Parathyroid adenoma (tissue), 2 donors: ENCODE measurements around the gene GPS2.

Source experiments
- H2AFZ ChIP-seq: fragments of 300-600 bp; sonication (generic); one replicate; pipeline ENCODE4 v1.7.0; 2017; ENCODE audit warnings: antibody characterized with exemption, mild to moderate bottlenecking
- H3K27ac ChIP-seq: fragments of 300-600 bp; sonication (generic); one replicate; pipeline ENCODE4 v1.7.0; 2017
- H3K27me3 ChIP-seq: fragments of 300-600 bp; sonication (generic); one replicate; pipeline ENCODE4 v1.7.0; 2017; ENCODE audit warnings: low read length; ENCODE audit not compliant: control insufficient read depth, insufficient read depth
- H3K36me3 ChIP-seq: fragments of 300-600 bp; sonication (generic); one replicate; pipeline ENCODE4 v1.7.0; 2017; ENCODE audit warnings: low read length; ENCODE audit not compliant: control insufficient read depth, insufficient read depth
- H3K4me1 ChIP-seq: fragments of 300-600 bp; sonication (generic); one replicate; pipeline ENCODE4 v1.7.0; 2017; ENCODE audit warnings: control low read depth
- H3K4me2 ChIP-seq: fragments of 300-600 bp; sonication (generic); one replicate; pipeline ENCODE4 v1.7.0; 2017; ENCODE audit warnings: low read length
- H3K4me3 ChIP-seq: fragments of 300-600 bp; sonication (generic); one replicate; pipeline ENCODE4 v1.7.0; 2017; ENCODE audit warnings: low read depth, low read length
- H3K79me2 ChIP-seq: fragments of 300-600 bp; sonication (generic); one replicate; pipeline ENCODE4 v1.7.0; 2017; ENCODE audit warnings: control low read depth
- H3K9ac ChIP-seq: fragments of 300-600 bp; sonication (generic); one replicate; pipeline ENCODE4 v1.7.0; 2017; ENCODE audit warnings: mild to moderate bottlenecking
- H3K9me3 ChIP-seq: fragments of 300-600 bp; sonication (generic); one replicate; pipeline ENCODE4 v1.7.0; 2017; ENCODE audit warnings: low read length; ENCODE audit not compliant: control insufficient read depth
- TF ChIP-seq, protein P1 (sequence below): fragments of 300-600 bp; sonication (generic); IDR thresholded peaks from one replicate; pipeline ENCODE4 v1.7.0; 2017; ENCODE audit warnings: antibody characterized with exemption, mild to moderate bottlenecking
- donor health status: primary hyperparathyroidism.

GPS2 gene

DNA sequence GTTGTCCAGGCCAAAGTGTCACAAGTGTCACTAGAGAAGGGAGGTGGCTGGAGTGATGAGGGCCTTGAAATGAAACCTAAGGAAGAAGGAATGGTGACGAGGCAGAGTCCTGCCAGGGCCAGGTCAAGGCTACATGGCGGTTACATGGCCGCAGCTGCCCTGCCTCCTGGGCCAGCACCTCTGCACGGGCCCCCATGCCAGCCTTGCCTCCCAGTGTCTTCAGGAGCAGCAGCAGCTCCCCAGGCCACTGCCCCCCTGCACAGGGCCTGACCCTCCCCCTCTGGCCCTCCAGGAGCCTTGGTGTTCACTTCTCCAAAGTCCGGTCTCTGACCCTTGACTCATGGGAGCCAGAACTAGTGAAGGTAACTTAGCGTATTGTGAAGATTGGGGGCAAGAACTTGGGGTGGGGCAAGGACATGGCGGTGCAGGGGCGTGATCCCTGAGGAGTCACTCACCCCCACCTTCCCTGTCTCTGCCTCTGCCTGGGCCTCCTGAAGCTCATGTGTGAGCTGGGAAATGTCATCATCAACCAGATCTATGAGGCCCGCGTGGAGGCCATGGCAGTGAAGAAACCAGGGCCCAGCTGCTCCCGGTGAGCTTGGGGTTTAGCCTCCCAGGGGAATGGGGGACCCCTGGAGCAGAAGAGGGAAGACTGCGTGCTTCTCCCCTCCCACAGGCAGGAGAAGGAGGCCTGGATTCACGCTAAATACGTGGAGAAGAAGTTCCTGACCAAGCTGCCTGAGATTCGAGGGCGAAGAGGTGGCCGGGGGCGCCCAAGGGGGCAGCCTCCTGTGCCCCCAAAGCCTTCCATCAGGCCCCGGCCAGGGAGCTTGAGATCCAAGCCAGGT lies 32.7 kb upstream of the GPS2 start:
- Histone ChIP-seq H3K4me2 (no peak overlapping the region), H3K4me1 (peaks cover 27% of the 10 kb centered on the region), H3K27ac (no peak overlapping the region)

DNA sequence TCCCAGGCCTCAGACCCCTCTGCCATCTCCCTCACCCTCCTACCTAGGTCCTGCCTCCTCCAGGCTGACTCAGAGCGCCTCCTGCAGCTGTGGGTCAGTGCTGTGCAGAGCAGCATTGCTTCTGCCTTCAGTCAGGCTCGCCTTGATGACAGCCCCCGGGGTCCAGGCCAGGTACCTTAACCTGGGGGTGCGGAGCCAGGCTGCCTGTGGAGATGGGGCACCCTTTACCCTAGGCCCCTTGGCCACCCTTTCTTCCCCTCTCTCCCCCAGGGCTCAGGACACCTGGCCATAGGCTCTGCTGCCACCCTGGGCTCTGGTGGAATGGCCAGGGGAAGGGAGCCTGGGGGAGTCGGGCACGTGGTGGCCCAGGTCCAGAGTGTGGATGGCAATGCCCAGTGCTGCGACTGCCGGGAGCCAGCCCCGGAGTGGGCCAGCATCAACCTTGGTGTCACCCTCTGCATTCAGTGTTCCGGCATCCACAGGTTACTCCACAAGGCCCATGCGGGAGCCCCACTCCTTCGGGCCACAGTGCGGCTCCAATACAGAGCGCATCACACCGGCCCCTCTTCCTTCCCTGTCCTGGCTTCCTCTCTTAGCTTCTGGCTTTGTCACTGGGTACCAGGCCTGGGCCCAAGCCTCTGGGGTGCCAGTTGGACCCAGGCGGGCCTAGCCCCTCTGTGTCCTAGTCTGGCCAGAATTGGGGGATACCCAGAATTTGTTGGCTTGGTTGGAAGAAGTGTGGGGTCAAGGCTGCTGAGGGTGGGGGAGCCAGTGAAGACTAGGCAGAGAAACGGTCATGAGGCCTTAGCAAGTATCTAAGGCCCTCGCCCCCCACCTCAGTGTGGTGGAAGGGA lies 31.8 kb upstream of the GPS2 start:
- Histone ChIP-seq H3K79me2 (no peaks in the 10 kb centered on the region), H3K27ac (no peak overlapping the region), H3K36me3 (no peaks in the 10 kb centered on the region), H3K9ac (no peak overlapping the region), H3K27me3 (no peaks in the 10 kb centered on the region), H2AFZ (no peak overlapping the region), H3K4me3 (no peak overlapping the region), H3K9me3 (no peaks in the 10 kb centered on the region), H3K4me2 (no peak overlapping the region), H3K4me1 (peaks cover 23% of the 10 kb centered on the region)
- TF ChIP-seq, protein P1, sequence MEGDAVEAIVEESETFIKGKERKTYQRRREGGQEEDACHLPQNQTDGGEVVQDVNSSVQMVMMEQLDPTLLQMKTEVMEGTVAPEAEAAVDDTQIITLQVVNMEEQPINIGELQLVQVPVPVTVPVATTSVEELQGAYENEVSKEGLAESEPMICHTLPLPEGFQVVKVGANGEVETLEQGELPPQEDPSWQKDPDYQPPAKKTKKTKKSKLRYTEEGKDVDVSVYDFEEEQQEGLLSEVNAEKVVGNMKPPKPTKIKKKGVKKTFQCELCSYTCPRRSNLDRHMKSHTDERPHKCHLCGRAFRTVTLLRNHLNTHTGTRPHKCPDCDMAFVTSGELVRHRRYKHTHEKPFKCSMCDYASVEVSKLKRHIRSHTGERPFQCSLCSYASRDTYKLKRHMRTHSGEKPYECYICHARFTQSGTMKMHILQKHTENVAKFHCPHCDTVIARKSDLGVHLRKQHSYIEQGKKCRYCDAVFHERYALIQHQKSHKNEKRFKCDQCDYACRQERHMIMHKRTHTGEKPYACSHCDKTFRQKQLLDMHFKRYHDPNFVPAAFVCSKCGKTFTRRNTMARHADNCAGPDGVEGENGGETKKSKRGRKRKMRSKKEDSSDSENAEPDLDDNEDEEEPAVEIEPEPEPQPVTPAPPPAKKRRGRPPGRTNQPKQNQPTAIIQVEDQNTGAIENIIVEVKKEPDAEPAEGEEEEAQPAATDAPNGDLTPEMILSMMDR = no peak

More for the DNA sequence above, 32.7 kb upstream of the GPS2 start:
- H3K79me2 ChIP-seq = no peaks in the 10 kb centered on the region
- H3K27me3 ChIP-seq = no peaks in the 10 kb centered on the region
- no peak overlapping the region for H3K4me3 ChIP-seq
- H3K36me3 ChIP-seq = no peaks in the 10 kb centered on the region
- H2AFZ ChIP-seq = no peak overlapping the region
- no peak overlapping the region for H3K9ac ChIP-seq
- H3K9me3 ChIP-seq = no peaks in the 10 kb centered on the region
- TF ChIP-seq, protein P1 = no peak

DNA sequence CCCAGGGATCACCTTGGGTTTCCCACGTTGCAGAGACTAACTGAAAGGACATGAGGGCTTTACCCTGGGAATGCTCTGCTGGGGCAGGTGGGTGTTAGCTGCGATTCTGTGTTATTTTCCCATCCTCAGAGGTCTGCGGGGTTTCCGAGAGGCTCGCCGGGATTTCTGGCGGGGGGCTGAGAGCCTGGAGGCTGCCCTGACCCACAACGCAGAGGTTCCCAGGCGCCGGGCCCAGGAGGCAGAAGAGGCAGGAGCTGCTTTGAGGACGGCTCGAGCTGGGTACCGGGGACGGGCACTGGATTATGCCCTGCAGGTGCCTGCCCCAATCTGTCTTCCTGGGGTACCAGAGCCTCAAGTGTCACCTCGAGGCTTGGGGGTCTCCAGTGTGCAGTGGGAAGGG lies 28.1 kb upstream of the GPS2 start:
- Histone ChIP-seq H3K27ac (no peak overlapping the region), H3K36me3 (no peaks in the 10 kb centered on the region), H3K4me2 (no peak overlapping the region), H3K4me1 (peaks cover 8% of the 10 kb centered on the region), H3K27me3 (no peaks in the 10 kb centered on the region), H3K9me3 (no peaks in the 10 kb centered on the region), H2AFZ (no peak overlapping the region), H3K4me3 (no peak overlapping the region), H3K79me2 (no peaks in the 10 kb centered on the region), H3K9ac (no peak overlapping the region)
- TF ChIP-seq, protein P1 = no peak

DNA sequence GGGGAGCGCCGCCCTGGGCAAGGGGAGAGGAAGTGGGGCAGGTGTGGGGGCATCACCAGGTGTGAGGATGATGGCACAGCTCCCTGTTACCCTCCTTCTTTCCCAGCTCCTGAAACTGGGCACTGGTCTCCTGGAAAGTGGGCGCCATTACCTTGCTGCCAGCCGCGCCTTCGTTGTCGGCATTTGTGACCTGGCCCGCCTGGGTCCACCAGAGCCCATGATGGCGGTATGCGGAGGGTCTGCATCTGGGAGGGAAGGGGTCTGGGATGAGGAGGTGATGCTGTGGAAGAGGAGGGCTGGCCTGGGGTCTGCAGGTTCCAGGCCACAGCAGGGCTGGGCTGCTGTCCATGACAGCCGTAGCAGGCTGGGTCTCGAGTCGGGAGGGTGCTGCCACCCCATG lies 26.7 kb upstream of the GPS2 start:
- H3K9me3 ChIP-seq = no peaks in the 10 kb centered on the region
- H2AFZ ChIP-seq = no peak overlapping the region
- no peak overlapping the region for H3K27ac ChIP-seq
- H3K4me3 ChIP-seq = no peak overlapping the region
- H3K79me2 ChIP-seq = no peaks in the 10 kb centered on the region
- TF ChIP-seq, protein P1 = no peak
- no peak overlapping the region for H3K9ac ChIP-seq
- H3K4me1 ChIP-seq = no peaks in the 10 kb centered on the region
- H3K27me3 ChIP-seq = no peaks in the 10 kb centered on the region
- H3K4me2 ChIP-seq = no peak overlapping the region
- H3K36me3 ChIP-seq = no peaks in the 10 kb centered on the region
